ENCODE measurements around the gene BBS2. TPM values are rescaled to one million over a fixed set of nuclear protein-coding genes. Genes with fewer than 3 reads are reported as not detected.

The BBS2 gene
- total and polyA plus RNA-seq, 9 of the 15 experiments (the other 6 are each of a cell fraction or from before 2014, with no cell fraction given) = 4.2 to 22.7 (median 10.2) TPM

DNA sequence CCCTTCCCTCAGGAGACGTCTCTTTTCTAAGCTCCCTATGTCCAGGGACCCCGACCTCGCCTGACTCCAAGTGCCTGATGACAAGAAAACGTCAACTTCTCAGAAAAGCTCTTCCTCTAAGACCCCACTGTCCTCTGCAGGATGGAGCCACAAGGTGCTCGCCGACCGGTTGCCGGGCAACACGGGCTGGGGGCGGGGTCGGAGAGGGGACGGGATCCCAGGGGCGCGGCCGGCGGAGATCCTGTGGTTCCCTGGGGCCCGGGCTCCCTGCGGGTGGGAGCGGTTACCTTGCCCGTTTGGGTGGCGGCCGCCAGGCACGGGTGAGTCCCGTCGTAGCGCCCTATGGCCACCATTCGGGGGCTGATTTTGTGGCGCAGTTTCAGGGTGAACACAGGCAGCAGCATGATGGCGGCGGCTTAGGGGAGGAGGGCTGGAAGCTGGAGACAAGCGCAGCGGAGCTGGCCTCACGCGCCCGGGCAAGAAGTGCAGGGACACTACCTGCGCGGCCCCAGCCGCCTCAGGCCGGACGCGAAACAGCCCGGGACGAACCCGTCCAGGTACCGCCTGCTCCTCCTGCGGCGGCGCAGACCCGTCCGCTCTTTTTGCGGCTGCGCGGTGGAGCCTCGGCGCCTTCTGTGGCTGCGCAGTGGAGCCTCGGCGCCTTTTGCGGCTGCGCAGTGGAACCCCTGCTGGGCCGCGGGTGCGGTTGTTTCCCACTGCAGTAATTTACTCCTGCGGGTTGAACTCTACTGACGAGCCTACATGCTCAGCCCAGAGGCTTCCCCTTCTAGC lies at the start of gene BBS2 (continued):
- no peak for TF ChIP-seq IFI16 (CRISPR knock-in tag; IDR thresholded peaks at IDR 0.05)
- no peak for TF ChIP-seq BRF1 (IDR thresholded peaks at IDR 0.05; ENCODE audit: borderline replicate concordance, extremely low read depth, insufficient read length)
- no peak for TF ChIP-seq PHB2 (IDR thresholded peaks at IDR 0.05; ENCODE audit: low read depth)
- TF ChIP-seq ZNF764 (CRISPR knock-in tag; IDR thresholded peaks at IDR 0.05; ENCODE audit: low read depth) = no peak
- TF ChIP-seq, protein P1, sequence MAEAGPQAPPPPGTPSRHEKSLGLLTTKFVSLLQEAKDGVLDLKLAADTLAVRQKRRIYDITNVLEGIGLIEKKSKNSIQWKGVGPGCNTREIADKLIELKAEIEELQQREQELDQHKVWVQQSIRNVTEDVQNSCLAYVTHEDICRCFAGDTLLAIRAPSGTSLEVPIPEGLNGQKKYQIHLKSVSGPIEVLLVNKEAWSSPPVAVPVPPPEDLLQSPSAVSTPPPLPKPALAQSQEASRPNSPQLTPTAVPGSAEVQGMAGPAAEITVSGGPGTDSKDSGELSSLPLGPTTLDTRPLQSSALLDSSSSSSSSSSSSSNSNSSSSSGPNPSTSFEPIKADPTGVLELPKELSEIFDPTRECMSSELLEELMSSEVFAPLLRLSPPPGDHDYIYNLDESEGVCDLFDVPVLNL (CRISPR knock-in tag; IDR thresholded peaks at IDR 0.05; ENCODE audit: low read depth) = no peak
- no peak for TF ChIP-seq POLR2AphosphoS5 (IDR thresholded peaks at IDR 0.05; ENCODE audit: control insufficient read depth, insufficient read depth, low read depth, low read length)
- TF ChIP-seq YBX1 (IDR thresholded peaks at IDR 0.05) = no peak
- TF ChIP-seq, protein P2, sequence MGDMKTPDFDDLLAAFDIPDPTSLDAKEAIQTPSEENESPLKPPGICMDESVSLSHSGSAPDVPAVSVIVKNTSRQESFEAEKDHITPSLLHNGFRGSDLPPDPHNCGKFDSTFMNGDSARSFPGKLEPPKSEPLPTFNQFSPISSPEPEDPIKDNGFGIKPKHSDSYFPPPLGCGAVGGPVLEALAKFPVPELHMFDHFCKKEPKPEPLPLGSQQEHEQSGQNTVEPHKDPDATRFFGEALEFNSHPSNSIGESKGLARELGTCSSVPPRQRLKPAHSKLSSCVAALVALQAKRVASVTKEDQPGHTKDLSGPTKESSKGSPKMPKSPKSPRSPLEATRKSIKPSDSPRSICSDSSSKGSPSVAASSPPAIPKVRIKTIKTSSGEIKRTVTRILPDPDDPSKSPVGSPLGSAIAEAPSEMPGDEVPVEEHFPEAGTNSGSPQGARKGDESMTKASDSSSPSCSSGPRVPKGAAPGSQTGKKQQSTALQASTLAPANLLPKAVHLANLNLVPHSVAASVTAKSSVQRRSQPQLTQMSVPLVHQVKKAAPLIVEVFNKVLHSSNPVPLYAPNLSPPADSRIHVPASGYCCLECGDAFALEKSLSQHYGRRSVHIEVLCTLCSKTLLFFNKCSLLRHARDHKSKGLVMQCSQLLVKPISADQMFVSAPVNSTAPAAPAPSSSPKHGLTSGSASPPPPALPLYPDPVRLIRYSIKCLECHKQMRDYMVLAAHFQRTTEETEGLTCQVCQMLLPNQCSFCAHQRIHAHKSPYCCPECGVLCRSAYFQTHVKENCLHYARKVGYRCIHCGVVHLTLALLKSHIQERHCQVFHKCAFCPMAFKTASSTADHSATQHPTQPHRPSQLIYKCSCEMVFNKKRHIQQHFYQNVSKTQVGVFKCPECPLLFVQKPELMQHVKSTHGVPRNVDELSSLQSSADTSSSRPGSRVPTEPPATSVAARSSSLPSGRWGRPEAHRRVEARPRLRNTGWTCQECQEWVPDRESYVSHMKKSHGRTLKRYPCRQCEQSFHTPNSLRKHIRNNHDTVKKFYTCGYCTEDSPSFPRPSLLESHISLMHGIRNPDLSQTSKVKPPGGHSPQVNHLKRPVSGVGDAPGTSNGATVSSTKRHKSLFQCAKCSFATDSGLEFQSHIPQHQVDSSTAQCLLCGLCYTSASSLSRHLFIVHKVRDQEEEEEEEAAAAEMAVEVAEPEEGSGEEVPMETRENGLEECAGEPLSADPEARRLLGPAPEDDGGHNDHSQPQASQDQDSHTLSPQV (IDR thresholded peaks at IDR 0.05) = no peak
- TF ChIP-seq, protein P3, sequence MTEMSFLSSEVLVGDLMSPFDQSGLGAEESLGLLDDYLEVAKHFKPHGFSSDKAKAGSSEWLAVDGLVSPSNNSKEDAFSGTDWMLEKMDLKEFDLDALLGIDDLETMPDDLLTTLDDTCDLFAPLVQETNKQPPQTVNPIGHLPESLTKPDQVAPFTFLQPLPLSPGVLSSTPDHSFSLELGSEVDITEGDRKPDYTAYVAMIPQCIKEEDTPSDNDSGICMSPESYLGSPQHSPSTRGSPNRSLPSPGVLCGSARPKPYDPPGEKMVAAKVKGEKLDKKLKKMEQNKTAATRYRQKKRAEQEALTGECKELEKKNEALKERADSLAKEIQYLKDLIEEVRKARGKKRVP (CRISPR knock-in tag; IDR thresholded peaks at IDR 0.05) = no peak
- TF ChIP-seq HOXB6 (CRISPR knock-in tag; IDR thresholded peaks at IDR 0.05; ENCODE audit: borderline replicate concordance) = no peak
- TF ChIP-seq, protein P4, sequence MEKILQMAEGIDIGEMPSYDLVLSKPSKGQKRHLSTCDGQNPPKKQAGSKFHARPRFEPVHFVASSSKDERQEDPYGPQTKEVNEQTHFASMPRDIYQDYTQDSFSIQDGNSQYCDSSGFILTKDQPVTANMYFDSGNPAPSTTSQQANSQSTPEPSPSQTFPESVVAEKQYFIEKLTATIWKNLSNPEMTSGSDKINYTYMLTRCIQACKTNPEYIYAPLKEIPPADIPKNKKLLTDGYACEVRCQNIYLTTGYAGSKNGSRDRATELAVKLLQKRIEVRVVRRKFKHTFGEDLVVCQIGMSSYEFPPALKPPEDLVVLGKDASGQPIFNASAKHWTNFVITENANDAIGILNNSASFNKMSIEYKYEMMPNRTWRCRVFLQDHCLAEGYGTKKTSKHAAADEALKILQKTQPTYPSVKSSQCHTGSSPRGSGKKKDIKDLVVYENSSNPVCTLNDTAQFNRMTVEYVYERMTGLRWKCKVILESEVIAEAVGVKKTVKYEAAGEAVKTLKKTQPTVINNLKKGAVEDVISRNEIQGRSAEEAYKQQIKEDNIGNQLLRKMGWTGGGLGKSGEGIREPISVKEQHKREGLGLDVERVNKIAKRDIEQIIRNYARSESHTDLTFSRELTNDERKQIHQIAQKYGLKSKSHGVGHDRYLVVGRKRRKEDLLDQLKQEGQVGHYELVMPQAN (IDR thresholded peaks at IDR 0.05; ENCODE audit: borderline replicate concordance) = peak; percentile 62; the same call in 1 of the 2 replicates
- no peak for TF ChIP-seq ASH1L (IDR thresholded peaks at IDR 0.05; ENCODE audit: borderline replicate concordance, low read depth, partially characterized antibody)
- TF ChIP-seq ZNF324 (CRISPR knock-in tag; IDR thresholded peaks at IDR 0.05) = no peak
- TF ChIP-seq SP2 (IDR thresholded peaks at IDR 0.05; ENCODE audit: extremely low read depth, low read depth, low read length, poor library complexity, severe bottlenecking) = no peak
- TF ChIP-seq, protein P5, sequence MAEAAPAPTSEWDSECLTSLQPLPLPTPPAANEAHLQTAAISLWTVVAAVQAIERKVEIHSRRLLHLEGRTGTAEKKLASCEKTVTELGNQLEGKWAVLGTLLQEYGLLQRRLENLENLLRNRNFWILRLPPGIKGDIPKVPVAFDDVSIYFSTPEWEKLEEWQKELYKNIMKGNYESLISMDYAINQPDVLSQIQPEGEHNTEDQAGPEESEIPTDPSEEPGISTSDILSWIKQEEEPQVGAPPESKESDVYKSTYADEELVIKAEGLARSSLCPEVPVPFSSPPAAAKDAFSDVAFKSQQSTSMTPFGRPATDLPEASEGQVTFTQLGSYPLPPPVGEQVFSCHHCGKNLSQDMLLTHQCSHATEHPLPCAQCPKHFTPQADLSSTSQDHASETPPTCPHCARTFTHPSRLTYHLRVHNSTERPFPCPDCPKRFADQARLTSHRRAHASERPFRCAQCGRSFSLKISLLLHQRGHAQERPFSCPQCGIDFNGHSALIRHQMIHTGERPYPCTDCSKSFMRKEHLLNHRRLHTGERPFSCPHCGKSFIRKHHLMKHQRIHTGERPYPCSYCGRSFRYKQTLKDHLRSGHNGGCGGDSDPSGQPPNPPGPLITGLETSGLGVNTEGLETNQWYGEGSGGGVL (CRISPR knock-in tag; IDR thresholded peaks at IDR 0.05) = no peak
- TF ChIP-seq MIER1 (IDR thresholded peaks at IDR 0.05; ENCODE audit: low read depth) = no peak
- TF ChIP-seq ZBED1 (IDR thresholded peaks at IDR 0.05) = no peak

All from K562 (cell line).